NCI-H187 treated with DMSO at 0.1 percent for 48 hours (cell line): ENCODE data around the gene DAZL.
"Not testable (repeated sequence)": the region's sequence is repeated elsewhere in the genome, so short reads cannot be mapped to it uniquely, and the experiment has no call there.

ENCODE experiments used
- DNase-seq: peaks from one replicate; lab custom pipeline; 2025; lab: John Stamatoyannopoulos, UW

DAZL gene

GRCh38 chr3:16604887-16605602, at the start of gene DAZL:
Gene DAZL, minus strand, starts transcription at chr3:16605423. Its CDS starts 218 bp downstream, at chr3:16605205.
- DNase-seq, result no peak

GRCh38 chr3:16654976-16655375, 49.8 kb upstream of the DAZL start:
- DNase-seq, result no peak

GRCh38 chr3:16653712-16654111, 48.5 kb upstream of the DAZL start:
- no peak for DNase-seq

GRCh38 chr3:16647668-16648067, 42.4 kb upstream of the DAZL start:
- no peak for DNase-seq

GRCh38 chr3:16639806-16640205, 34.6 kb upstream of the DAZL start:
- DNase-seq, result no peak

GRCh38 chr3:16633948-16634347, 28.7 kb upstream of the DAZL start:
- DNase-seq, result no peak

- no peak for DNase-seq
These were observed 27.2 kb upstream of the DAZL start for GRCh38 chr3:16632395-16632794.

- DNase-seq, result no peak
These were observed 13.5 kb upstream of the DAZL start for GRCh38 chr3:16618721-16619120.

GRCh38 chr3:16617155-16617554, 11.9 kb upstream of the DAZL start:
- DNase-seq, result not testable (repeated sequence)

GRCh38 chr3:16616083-16616482, 10.9 kb upstream of the DAZL start:
- DNase-seq, result no peak

- no peak for DNase-seq
These were observed 9.1 kb upstream of the DAZL start for GRCh38 chr3:16614033-16615031.

GRCh38 chr3:16609927-16610580, 4.8 kb upstream of the DAZL start:
- no peak for DNase-seq

GRCh38 chr3:16608816-16609215, 3.6 kb upstream of the DAZL start:
- DNase-seq, result no peak

- DNase-seq, result no peak
These were observed 2.5 kb upstream of the DAZL start for GRCh38 chr3:16607718-16608117.

- no peak for DNase-seq
These were observed 1.2 kb upstream of the DAZL start for GRCh38 chr3:16606398-16606797.

- DNase-seq, result no peak
These were observed 743 bp upstream of the DAZL start for GRCh38 chr3:16605966-16606365.

- DNase-seq, result no peak
These were observed 790 bp downstream of the DAZL start for GRCh38 chr3:16604433-16604832.

- no peak for DNase-seq
These were observed 3.7 kb downstream of the DAZL start for GRCh38 chr3:16601537-16602005.

GRCh38 chr3:16600780-16601536, 4.3 kb downstream of the DAZL start:
- no peak for DNase-seq

GRCh38 chr3:16599694-16600093, 5.5 kb downstream of the DAZL start:
- DNase-seq, result no peak

- DNase-seq, result no peak
These were observed 8.7 kb downstream of the DAZL start for GRCh38 chr3:16596352-16597032.
